Stimulated activated CD4-positive, alpha-beta T cell treated with anti-CD3 and anti-CD28 coated beads, Interleukin-15, amount 100 ng/mL, for 24 hours (primary cell): Measurements from ENCODE around the gene CARD9.

Experiments
- DNase-seq: peaks from one replicate; pipeline ENCODE4 v3.0.0-alpha.2; 2020

CARD9 gene

DNA sequence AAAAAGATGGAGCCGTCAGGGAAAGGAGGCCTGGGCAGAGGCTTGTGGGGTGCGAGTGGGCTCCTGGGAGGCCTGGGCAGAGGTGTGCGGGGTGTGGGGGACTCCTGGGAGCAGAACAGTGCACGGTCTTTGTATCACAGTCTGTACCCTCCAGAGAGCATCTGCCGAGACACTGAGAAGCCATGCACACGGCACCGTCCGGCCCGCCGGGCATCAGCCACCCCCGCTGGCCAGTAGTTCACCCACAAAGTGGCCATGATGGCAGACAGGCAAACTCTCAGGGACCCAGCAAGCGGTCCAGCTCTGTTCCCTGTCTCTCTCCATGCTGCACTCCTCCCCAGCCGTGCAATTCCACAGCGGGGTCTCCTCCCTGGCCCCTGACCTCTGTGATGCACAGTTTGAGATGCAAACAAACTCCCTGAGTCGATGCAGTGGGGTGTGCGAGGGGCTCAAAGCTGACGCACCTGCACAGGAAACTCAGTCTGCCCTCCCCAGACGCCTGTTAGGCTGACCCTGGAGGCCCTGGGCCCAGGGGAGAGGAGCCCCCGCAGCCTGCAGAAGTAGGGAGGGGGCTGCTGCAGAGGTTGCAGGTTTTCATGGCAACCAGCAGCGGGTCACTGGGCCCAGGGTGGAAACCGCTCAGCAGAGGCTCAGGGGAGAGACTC, 55.2 kb downstream of the CARD9 start:
- no peak for DNase-seq

- DNase-seq = no peak
Measured at GRCh38 chr9:136317695-136318094, 55.8 kb downstream of the CARD9 start.

DNA sequence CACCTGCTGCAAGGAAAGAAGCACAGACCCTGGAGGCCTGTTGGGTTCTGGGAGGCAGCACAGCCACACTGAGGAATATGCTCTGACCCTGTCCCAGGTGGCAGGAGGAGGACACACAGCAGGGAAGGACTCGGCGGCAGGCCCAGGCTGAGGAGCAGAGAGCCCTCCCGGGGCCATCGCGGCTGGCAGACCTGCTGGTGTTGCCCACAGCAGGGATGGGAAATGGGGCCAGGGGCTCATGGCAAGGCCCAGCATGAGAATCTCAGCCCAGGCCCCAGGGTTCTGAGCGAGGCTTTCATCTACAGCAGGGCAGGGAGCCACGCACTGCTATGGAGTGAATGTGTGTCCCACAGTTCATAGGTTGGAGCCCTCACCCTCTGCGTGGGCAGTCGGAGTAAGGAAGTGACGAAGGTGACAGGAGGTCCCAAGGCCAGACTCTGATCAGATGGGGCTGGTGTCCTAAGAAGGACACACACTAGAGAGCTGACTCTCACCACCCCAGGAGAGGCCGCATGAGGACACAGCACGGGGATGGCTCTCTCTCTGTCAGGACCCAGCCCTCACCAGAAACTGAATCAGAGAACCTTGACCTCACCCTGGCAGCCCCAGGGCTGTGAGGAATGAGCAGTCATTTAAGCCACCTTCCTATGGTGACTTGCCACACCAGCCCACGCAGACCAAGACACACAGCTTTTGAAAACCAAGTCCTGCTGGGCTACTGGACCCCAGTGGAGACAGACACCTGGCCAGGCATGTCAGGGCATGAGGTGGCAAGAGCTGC, 56.4 kb downstream of the CARD9 start:
- DNase-seq = no peak

GRCh38 chr9:136316271-136316751, 57.2 kb downstream of the CARD9 start:
- no peak for DNase-seq

GRCh38 chr9:136314944-136315343, 58.5 kb downstream of the CARD9 start:
- DNase-seq = no peak

- DNase-seq = no peak
Measured at GRCh38 chr9:136314056-136314416, 59.4 kb downstream of the CARD9 start.
